ENCODE results near the gene CYTL1. TPM values are rescaled to one million over a fixed set of nuclear protein-coding genes. Genes with fewer than 3 reads are reported as not detected.

The CYTL1 gene
- total and polyA plus RNA-seq, 12 donors: 0.48 to 5.7 (median 1.2) TPM; not detected in 1

GRCh38 chr4:5024673-5025072 is 5.4 kb upstream of the CYTL1 start:
- no peaks in the 10 kb centered on the region for H3K9me3 ChIP-seq (replicated peaks in 1 of 3)
- peaks cover 3% of the 10 kb centered on the region for H3K27me3 ChIP-seq
- intact Hi-C loops (cut with DNase I): no loop called here
- TF ChIP-seq POLR2A (IDR thresholded peaks at IDR 0.05): no peak
- TF ChIP-seq CTCF (IDR thresholded peaks at IDR 0.05): no peak
- no peaks in the 10 kb centered on the region for H3K36me3 ChIP-seq (replicated peaks in 1 of 2)
- 68 to 82% (median 70%) methylated on average over 5 to 6 of the region's 6 CpGs for WGBS, 4 donors
- DNase-seq: peak in 1 of 7 donors; percentile 17
- no peak overlapping the region for H3K4me3 ChIP-seq
- H3K4me1 ChIP-seq (replicated peaks in 1 of 2): no peaks in the 10 kb centered on the region
- H3K27ac ChIP-seq: no peak overlapping the region

GRCh38 chr4:5021546-5021945 is 2.3 kb upstream of the CYTL1 start:
- Histone ChIP-seq H3K4me1 (replicated peaks in 1 of 2) (no peaks in the 10 kb centered on the region), H3K27ac (no peak overlapping the region), H3K9me3 (replicated peaks in 1 of 3) (no peaks in the 10 kb centered on the region), H3K36me3 (replicated peaks in 1 of 2) (no peaks in the 10 kb centered on the region), H3K27me3 (peaks cover 8% of the 10 kb centered on the region), H3K4me3 (no peak overlapping the region)
- TF ChIP-seq CTCF (IDR thresholded peaks at IDR 0.05): no peak
- TF ChIP-seq POLR2A (IDR thresholded peaks at IDR 0.05): no peak
- no peak for DNase-seq
- intact Hi-C loops (cut with DNase I): no loop called here
- 39 to 72% (median 61%) methylated on average over 3 of the region's 3 CpGs for WGBS, 4 donors

GRCh38 chr4:5020341-5020740 is 1.1 kb upstream of the CYTL1 start:
- Histone ChIP-seq H3K4me3 (no peak overlapping the region), H3K27ac (no peak overlapping the region), H3K27me3 (peaks cover 8% of the 10 kb centered on the region), H3K36me3 (replicated peaks in 1 of 2) (no peaks in the 10 kb centered on the region), H3K9me3 (replicated peaks in 1 of 3) (no peaks in the 10 kb centered on the region), H3K4me1 (replicated peaks in 1 of 2) (no peaks in the 10 kb centered on the region)
- intact Hi-C loops (cut with DNase I): no loop called here
- DNase-seq: no peak
- no peak for TF ChIP-seq CTCF (IDR thresholded peaks at IDR 0.05)
- TF ChIP-seq POLR2A (IDR thresholded peaks at IDR 0.05): no peak
- 75 to 100% (median 84%) methylated on average over 1 of the region's 1 CpG for WGBS, 4 donors

DNA sequence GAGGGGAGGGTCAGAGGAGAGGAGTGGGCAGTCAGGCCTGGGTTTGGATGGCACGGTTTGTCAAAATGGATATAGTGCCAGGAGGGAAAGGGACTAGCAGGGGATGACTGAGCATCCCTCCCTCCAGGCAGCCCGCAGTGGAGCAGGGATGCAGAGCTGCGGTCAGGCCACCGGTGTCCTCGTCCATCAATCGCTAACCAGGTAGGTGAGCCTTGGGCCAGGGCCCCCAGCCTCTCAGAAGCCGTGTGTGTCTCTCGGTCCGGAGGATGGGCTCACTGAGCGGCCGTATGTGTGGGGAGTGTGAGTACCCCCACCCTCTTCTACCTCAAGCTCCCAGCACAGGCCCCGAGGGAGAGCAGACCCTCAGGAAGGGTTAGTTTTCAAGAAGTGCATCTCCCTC is 538 bp upstream of the CYTL1 start:
- Histone ChIP-seq H3K27me3 (peaks cover 8% of the 10 kb centered on the region), H3K9me3 (replicated peaks in 1 of 3) (no peaks in the 10 kb centered on the region), H3K27ac (no peak overlapping the region), H3K4me3 (no peak overlapping the region), H3K4me1 (replicated peaks in 1 of 2) (no peaks in the 10 kb centered on the region), H3K36me3 (replicated peaks in 1 of 2) (no peaks in the 10 kb centered on the region)
- no peak for DNase-seq
- TF ChIP-seq POLR2A (IDR thresholded peaks at IDR 0.05) (no peak), CTCF (IDR thresholded peaks at IDR 0.05) (no peak)
- 54 to 77% (median 73%) methylated on average over 11 to 12 of the region's 12 CpGs for WGBS, 4 donors
- intact Hi-C loops (cut with DNase I): no loop called here

Measured in adrenal gland (tissue), 12 donors.